ENCODE results near the gene EYS. TPM values are rescaled to one million over a fixed set of nuclear protein-coding genes. Genes with fewer than 3 reads are reported as not detected.

EYS gene
- total and polyA plus RNA-seq, 2 of the 8 experiments (the other 6 are each of a cell fraction or from before 2014, with no cell fraction given) = 0.05 to 0.13 TPM

- Histone ChIP-seq H3K27ac (ENCODE audit: low read depth, low read length) (no peak overlapping the region), H4K8ac (ENCODE audit: extremely low read depth, insufficient read depth, low read length) (no peak overlapping the region), H3K36me3 (ENCODE audit: control insufficient read depth in 2 of 4, insufficient read depth in 4 of 4, low read length in 3 of 4) (no peaks in the 10 kb centered on the region), H3K23ac (ENCODE audit: insufficient read length) (no peak overlapping the region), H3K9me3 (ENCODE audit: insufficient read depth in 2 of 2, low read depth in 1 of 2, low read length in 1 of 2) (no peaks in the 10 kb centered on the region), H3K27me3 (replicated peaks in 1 of 4; ENCODE audit: control insufficient read depth in 3 of 4, extremely low read depth in 1 of 4, insufficient read depth in 3 of 4, low read length in 3 of 4) (no peaks in the 10 kb centered on the region), H2AK5ac (ENCODE audit: low read depth, low read length) (no peak overlapping the region), H3K14ac (ENCODE audit: insufficient read length) (no peak overlapping the region), H2BK5ac (ENCODE audit: low read depth, low read length) (no peak overlapping the region), H3K23me2 (ENCODE audit: low read depth, low read length) (no peaks in the 10 kb centered on the region), H2AFZ (ENCODE audit: low read length) (no peak overlapping the region), H2BK20ac (ENCODE audit: low read length) (no peak overlapping the region), H4K5ac (ENCODE audit: insufficient read length, low read depth, low read length) (no peak overlapping the region), H3K4me2 (ENCODE audit: insufficient read depth in 1 of 2, low read depth in 2 of 2, low read length in 2 of 2) (no peak overlapping the region), H3K56ac (replicated peaks; ENCODE audit: insufficient read length, low read depth, low read length) (no peak overlapping the region), H2BK15ac (ENCODE audit: low read length) (no peak overlapping the region), H4K91ac (replicated peaks; ENCODE audit: insufficient read length, low read length) (no peak overlapping the region), H3K79me2 (ENCODE audit: control insufficient read depth in 1 of 2, insufficient read depth in 2 of 2, low read length in 2 of 2) (no peaks in the 10 kb centered on the region), H3K79me1 (ENCODE audit: low read depth, low read length) (no peaks in the 10 kb centered on the region), H2BK120ac (replicated peaks; ENCODE audit: low read depth, low read length) (no peak overlapping the region), H4K20me1 (replicated peaks in 1 of 2; ENCODE audit: control insufficient read depth in 1 of 2, insufficient read depth in 2 of 2, low read length in 2 of 2) (no peaks in the 10 kb centered on the region), H3K9ac (replicated peaks in 1 of 4; ENCODE audit: extremely low read depth in 1 of 4, low read depth in 3 of 4, low read length in 3 of 4) (no peak overlapping the region), H3K4me3 (ENCODE audit: extremely low read depth in 1 of 4, insufficient read depth in 2 of 4, low read depth in 3 of 4, low read length in 4 of 4) (no peak overlapping the region), H3K4me1 (replicated peaks in 1 of 4; ENCODE audit: control insufficient read depth in 3 of 4, insufficient read depth in 4 of 4, low read length in 3 of 4) (peaks cover 0 to 3% (median 0%) of the 10 kb centered on the region in 4 experiments; a peak in 1 of 7 replicates), H3K4ac (replicated peaks; ENCODE audit: insufficient read length, low read depth, low read length) (no peak overlapping the region), H3K18ac (ENCODE audit: extremely low read depth, low read length) (no peak overlapping the region), H2BK12ac (ENCODE audit: low read depth, low read length) (no peak overlapping the region)
- POLR2A ChIA-PET (ENCODE audit: partially characterized antibody) = no interaction called here
- FAIRE-seq = no peak
- CTCF ChIA-PET (ENCODE audit: partially characterized antibody) = interaction anchor here (0.6 to 2.7 kb wide), 8 partner anchors 7 to 58 kb away, joined by 3 to 13 read pairs (median 4); no protein-coding TSS in a partner anchor
- 94% methylated on average over 2 of the region's 2 CpGs; no CpG with 5 or more reads in 1 of the 2 experiments for WGBS, 2 experiments (ENCODE audit: extremely low coverage in 1 of 2, insufficient coverage in 1 of 2, insufficient read length in 1 of 2, insufficient replicate concordance in 2 of 2, low coverage in 1 of 2, low lambda C conversion rate in 2 of 2, missing lambda C conversion rate in 1 of 2)
- no peak for DNase-seq (ENCODE audit: low read depth in 1 of 2, low spot score in 2 of 2)
- no peak for TF ChIP-seq USF2 (IDR thresholded peaks at IDR 0.05; ENCODE audit: low read length)
- TF ChIP-seq BACH1 (IDR thresholded peaks at IDR 0.05; ENCODE audit: low read length) = no peak
- TF ChIP-seq RXRA (IDR thresholded peaks at IDR 0.05; ENCODE audit: insufficient read depth, low read depth, low read length) = no peak
- no peak for TF ChIP-seq CREB1 (IDR thresholded peaks at IDR 0.05)
- TF ChIP-seq PHF8 (conservative IDR thresholded peaks at IDR 0.05; ENCODE audit: low read depth, low read length) = no peak
Measured at GRCh38 chr6:63803371-63803770, 1903.7 kb downstream of the EYS start.

Measured in H1 (cell line).